Measurements from ENCODE around the gene NINJ2.
"Not testable (repeated sequence)": the region's sequence is repeated elsewhere in the genome, so short reads cannot be mapped to it uniquely, and the experiment has no call there.

NINJ2 gene

DNA sequence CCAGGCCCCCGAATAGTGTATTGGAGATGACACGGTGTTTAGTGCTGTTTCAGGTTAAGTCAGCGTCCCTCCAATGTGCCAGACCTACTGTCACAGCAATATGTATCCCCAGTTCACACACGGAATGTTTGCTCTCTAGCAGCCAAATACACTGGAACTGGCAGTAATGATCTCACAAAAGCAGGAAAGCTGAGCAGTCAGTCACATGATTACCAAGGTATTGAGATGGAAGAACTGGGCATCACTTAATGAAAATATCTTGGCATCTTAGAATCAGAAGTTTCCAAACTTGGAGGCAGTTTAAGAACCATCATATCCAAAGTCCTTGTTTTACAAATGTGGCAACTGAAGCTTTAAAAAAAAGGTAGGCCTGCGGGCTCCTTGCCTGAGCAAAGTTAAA is 23.3 kb downstream of the NINJ2 start:
- DNase-seq = no peak

DNA sequence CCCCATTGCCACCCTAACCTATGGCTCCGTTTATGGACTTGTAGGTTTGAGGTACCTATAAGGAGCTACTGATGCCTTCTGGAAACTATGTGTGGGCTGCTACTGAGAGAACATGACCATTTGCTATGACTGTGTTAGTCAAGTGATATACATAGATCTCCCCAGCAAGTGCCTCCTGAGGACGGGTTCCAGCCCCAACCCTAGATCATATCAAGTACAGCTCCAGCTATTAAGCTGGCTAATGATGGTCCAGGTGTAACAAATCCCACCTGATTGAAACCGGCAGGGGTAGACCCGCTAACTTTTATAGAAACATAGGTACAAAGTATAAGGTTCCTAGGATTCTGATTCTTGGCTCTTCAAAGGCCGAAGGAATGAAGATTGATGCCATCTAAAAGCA is 23.7 kb downstream of the NINJ2 start:
- DNase-seq = no peak

DNA sequence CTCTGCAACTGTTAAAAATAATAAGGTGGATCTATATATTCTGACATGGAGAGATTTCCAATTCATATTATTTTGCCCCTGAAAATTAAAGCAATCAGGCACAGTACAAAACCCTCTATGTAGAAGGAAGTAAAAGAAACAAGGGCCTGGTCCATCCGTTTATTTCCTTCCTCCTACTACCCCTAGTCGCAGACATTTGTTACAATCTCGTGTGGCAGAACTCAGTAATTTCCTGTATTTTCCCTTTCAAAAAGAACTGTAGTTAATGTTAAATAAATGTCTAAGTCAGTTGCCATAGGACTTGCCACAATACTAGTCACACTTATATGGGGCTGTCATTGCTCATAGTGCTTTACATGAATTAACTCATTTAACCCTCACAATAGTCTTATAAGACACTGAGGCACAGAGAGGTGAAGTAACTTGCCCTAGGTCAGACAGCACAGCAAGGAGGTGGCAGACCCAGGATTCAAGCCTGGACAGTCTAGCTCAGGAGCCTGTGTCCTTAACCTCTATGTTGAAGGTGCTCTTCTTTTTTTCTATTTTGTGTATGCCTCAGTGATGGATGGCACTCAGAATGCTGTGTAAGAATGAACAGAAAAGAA is 24.2 kb downstream of the NINJ2 start:
- DNase-seq = no peak

DNA sequence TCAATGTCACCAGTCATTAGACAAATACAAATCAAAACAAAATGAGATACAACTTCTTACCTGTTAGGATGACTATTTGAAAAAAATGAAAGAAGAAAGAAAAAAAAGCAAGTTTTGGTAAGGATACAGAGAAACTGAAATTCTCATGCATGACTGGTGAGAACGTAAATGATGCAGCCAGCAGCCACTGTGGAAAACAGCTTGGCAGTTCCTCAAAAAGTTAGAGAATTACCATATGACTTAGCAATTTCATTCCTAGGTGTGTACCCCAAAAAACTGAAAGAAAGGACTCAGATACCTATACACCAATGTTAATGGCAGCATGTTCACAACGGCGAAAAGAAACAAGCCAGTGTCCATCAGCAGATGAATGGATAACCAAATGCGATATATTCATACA is 26.6 kb downstream of the NINJ2 start:
- no peak for DNase-seq

DNA sequence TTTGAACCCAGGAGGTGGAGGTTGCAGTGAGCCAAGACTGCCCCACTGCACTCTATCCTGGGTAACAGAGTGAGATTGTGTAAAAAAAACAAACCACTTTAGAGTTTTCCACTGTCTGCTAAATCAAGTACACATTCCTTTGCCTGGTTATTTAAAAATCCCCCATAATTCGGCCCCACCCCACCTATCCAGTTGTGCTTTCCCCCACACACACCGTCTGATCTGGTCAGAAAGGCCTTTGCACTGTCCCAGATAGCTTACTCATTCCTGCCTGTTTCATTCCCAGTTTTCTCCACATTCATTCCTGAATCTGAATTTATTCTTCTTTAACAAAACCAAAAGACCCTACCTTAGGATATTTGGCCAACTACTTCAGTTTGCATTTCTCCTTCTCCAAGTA is 29.5 kb downstream of the NINJ2 start:
- DNase-seq = no peak

DNA sequence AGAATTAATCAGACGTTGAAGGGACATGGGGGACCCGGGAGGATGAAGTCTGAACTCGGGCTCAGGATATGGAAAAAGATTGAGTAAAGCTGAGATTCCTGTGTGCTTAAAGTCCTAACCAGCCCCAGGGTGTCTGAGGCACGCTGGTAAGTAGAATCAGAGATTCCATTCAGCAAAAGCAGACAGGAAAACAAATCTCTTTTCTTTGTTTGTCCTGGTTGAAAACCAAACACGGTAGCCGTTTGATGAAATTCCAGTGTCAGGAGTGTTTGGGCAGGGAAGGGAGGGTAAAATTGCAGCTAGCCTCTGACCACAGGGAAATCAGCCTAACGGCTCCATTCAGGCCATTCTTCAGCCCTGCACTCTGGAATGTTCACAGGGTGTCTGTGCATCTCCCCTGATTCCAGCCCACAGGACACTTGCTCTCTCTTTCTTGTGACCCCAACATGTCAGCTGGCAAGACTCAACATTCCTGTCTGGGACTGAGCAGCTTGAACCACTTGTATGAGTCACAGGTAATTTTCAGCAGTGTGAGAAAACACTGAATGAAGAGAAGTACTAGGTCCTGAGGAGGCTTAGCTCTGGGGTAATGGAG is 31.0 kb downstream of the NINJ2 start:
- DNase-seq = no peak

DNA sequence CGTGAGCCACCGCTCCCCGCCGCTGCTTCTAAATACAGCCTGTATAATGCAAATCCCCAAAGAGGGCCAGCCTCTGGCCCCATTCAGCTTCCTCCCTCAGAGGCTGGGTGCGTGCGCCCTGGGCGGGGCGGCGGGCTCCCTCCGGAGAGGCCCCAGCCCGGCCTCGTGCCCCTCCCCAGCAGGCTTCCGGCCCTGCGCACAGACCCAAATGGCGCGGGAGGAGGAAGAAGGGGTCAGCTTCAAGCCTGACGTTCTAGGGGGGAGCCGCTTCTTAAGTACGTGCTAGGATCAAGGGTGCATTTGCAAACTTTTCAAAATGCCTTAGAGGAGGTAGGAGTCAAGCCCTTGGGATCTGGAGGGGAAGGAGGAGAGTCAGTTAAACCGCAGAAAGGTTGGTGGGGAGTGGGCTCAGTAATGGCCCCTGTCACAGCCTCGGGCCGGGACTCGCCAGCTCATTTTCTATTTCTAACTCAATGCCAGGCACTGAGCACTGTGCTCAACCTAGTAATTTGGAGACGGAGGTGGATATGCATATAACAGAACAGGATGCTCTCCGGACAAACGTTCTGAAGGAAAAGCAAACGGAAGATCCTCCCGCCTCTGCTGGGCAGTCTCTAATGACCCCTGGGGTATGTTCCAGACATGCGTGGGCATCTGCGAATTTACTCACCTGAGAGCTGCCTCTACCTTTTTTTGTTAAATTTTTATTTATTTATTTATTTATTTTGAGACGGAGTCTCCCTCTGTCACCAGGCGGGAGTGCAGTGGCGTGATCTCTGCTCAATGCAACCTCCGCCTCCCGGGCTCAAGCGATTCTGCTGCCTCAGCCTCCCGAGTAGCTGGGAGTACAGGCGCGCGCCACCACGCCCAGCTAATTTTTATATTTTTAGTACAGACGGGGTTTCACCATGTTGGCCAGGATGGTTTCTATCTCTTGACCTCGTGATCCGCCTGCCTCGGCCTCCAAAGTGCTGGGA is 32.3 kb downstream of the NINJ2 start:
- no peak for DNase-seq

DNA sequence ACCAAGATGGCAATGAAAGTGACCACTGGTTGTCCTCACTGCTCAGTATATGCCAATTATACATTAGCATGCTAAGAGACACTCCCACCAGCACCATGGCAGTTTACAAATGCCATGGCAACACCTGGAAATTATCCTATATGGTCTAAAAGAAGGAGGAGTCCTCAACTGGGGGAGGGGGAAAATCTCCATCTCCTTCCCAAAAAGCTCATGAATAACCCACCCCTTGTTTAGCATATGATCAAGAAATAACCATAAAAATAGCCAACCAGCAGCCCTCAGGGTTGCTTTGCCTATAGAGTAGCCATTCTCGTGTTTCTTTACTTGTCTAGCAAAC is 34.5 kb downstream of the NINJ2 start:
- not testable (repeated sequence) for DNase-seq

DNA sequence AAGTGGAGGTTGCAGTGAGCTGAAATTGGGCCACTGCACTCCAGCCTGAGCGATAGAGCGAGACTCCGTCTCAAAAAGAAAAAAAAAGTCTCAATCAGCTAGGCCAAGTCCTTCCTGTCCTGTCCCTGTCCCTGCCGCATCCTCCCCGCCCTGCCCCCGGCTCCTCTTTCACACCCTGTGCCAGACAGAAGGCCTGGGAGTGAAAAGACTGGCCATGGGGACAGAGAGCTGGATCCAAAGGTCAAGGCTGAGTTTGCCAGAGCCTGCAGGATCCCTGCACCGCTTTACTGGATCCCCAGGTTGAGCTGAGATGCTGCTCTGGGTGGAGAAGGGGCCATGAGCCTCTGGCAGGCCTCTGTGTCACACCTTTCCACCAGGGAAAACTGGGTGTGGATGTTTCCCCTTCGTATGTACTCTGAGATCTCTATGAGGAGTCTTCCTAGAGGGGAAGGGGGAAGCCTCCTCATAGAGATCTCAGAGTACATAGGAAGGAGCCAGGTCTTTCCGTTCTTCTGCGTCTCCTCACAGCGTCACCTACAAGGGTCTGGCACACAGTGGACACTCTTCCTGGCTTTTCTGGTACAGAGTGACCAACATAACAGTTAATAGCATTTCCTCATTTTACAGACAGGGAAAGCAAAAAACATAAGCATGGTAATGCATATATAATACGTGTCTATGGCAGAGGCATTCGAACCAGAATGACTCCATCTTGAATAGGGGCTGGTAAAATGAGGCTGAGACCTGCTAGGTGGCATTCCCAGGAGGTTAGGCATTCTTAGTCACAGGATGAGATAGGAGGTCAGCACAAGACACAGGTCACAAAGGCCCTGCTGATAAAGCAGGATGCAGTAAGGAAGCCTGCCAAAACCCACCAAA is 35.1 kb downstream of the NINJ2 start:
- no peak for DNase-seq

DNA sequence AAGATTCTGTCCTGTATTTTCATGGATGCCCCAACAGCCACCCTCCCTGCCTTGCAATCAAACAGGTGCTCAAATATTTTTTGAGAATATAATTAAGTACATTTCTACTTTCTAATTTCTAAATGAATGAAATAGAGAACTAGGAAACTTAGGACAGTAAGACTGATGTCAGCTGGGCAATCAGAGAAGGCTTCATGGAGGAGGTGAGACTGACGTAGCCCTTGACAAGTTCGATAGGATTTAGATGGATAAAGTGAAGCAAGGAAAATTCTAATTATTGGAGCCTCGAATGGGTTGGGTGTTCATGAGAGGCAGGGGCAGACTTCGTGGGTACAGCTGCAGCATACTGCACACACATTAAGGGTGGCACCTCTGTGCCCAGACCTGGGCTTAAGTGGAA is 36.0 kb downstream of the NINJ2 start:
- DNase-seq = no peak

DNA sequence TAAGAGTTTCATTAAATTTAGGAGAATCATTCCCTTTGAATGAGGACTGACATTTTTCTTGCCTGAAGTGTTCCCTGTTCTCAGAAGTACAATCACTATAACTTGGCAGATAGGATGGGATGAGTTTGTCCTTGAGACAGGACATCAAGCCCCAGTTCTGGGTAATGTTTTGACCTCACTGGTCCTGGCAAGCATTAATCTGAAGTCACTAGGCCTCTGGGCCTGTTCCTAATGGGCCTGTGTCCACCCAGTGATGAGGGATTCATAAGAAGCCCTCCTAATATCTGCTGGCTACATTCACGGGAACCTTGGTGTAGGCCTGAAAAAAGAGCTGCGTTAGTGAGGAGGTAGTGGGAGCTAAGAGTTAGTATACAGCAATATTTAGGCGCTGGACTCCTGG is 37.2 kb downstream of the NINJ2 start:
- DNase-seq = no peak

DNA sequence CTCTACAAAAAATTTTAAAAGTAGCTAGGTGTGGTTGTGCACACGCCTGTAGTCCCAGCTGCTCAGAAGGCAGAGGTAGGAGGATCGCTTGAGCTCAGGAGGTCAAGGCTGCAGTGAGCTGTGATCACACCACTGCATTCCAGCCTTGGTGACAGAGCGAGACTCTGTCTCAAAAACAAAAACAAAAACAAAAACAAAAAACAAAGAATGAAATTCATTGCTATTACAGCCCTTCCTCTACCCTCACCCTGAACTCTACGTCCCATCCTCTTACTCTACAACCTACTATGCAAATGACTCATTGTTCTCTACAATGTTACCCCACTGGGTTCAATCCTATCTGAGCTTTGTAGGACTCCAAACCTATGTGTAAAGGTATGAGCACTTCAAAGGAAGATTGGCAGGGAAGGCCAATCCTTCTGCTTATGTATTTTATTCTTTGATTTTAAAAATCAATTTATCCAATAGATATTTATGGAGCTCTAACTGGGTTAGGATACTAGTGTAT is 39.3 kb downstream of the NINJ2 start:
- no peak for DNase-seq

DNA sequence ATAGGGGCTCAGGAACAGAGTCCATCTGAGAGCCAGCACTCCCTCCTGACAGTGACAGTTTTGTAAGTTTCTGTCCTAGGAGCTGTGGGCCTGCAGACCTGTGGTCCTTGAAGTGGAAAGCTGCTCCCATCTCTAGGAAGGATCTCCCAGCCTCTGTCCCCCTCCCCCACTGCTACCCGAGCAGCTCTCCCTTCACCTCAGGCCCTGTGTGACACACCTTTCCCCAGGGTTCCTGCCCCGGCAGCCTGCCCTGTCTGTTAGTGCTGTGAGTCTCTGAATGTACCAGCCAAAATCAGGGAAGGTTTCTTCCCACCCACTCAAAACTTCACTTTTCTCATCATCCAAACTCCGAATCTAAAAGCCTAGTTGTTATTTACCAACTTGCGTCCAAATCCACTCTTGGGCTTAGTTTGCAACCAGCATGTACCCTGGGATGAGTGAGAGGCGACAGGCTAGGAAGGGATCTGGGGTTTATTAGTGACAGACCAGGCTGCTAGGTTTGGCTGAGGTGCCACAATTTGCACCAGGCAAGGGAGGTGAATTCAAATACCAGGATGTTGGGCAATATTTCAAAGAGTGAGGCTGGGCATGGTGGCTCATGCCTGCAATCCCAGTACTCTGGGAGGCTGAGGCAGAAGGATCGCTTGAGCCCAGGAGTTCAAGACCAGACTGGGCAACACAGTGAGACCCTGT is 39.9 kb downstream of the NINJ2 start:
- DNase-seq = no peak

DNA sequence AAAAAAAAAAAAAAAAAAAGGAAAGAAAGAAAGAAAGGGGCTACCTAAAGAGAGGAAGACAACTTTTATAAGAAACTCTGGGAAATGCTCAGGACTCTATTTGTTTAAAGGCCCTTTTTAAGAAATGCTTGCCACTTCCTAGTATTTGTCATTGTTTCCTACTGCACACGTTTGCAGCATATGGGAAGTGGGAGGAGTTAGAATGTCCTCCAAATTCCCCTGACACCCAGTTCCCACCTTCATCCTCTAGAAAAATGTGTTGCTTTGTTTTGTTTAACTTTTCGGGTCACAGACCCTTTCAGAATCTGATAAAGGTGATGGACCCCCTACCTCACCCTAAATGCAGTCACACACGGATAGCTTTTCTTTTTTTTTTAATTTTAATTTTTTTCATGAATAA is 40.8 kb downstream of the NINJ2 start:
- DNase-seq = no peak

DNA sequence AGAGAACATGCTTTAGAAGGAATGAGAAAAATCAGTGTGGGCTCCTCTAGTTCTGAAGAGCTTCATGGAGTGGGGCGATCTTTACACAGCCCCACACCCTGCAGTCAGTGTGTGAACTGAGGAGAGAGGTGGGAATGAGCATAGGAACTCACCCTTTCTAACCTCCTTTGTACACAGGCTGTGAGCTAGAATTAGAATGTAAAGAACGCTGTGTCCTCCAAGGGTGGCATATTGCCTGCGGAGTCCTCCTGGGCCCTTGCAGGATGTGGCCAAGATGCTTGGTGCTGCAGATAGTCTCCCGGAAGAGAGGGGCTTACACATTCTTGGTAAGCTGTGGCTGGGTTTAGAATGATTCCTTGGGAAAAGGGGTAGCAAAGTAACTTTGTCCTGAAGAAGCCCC is 43.9 kb downstream of the NINJ2 start:
- no peak for DNase-seq

DNA sequence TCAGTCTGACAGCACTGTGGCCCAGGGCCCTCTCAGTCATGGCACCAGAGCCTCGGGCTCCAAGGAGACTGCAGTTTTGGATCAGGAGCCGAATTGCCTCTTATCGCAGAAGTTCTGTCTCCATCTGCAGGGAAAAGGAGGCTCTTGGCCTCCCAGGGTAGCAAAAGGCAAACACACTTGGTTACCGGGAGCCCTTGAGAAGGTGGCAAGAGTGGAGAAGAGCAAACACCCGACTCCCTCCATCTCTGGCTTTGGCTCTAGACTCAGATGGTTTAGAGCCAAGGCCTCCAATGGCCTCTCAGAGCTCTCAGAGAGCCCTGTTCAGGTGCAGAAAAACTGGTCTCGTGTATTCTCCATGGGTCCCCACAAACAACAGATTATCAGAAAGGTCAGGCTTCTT is 44.6 kb downstream of the NINJ2 start:
- no peak for DNase-seq

DNA sequence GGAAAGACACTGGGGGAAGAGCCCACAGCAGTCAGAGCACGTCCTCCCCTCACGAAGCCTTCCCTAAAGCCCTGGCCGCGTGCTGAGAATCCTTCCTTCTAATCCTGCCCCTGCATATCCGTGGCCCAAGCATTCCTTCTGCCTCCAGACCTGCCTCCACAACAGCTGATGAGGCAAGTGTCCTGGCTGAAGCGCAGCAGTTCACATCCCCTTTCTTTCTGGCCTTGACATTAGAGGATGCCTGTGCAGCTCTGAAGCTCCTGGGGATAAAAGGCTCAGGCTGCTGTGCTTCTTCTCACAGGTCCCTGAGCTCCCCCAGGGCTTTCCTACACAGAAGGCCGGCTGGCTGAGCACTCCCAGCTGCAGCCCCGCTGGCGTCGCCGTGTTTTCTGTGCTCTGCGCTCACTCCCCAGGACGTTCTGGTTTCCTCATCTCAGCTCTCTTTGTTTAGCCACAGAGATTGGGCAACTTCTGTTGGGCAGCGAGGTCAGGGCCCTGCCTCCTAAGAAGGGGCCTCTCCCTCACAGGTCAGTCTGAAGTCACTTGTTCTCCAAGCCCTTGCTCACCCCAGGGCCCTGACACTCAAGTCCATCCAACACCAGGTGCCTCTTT is 45.8 kb downstream of the NINJ2 start:
- no peak for DNase-seq

DNA sequence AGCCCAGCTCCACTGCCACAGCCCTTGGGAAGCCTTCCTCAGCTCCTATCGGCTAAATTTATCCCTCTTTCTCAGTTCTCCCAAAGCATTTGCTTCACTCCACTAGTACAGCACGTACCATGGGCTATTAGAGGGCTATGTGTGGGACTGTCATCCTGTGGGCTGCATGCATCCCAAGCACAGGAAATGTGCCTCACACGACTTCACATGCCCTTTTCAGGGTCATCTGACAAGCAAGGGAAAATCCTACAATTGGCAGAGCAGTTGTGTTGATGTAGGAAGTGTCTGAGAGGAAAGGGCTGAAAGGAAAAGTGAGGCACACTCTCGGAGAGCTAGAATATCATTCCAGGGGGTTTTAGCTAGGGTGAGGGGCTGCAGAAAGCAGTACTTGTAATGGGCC is 47.6 kb downstream of the NINJ2 start:
- no peak for DNase-seq

DNA sequence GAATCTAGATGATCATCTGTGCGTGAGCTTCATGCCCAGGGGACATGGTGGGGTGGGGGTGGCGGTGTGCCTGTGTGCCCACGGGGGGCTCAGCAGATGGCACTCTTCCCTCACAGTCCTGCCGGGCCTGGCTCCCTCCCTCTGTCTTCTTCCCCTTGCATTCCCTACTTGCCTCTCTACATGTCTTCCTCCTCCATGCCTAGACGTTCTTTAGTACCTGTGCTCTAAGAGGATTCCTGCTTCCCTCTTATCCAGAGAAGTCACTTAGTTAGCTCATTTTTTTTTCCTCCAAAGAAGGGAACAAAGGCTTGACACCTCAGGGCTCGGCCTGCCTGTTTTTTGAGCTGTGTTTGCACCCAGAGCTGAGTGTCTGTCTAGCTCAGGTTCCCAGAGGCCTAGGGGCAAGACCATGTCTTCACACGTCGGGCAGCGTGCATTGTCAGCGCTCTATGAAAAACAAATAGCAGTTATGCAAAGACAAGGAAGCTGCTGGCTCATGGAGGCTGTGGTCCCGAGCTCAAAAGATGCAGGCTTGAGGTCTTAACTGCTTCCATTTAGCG is 48.8 kb downstream of the NINJ2 start:
- DNase-seq = no peak

DNA sequence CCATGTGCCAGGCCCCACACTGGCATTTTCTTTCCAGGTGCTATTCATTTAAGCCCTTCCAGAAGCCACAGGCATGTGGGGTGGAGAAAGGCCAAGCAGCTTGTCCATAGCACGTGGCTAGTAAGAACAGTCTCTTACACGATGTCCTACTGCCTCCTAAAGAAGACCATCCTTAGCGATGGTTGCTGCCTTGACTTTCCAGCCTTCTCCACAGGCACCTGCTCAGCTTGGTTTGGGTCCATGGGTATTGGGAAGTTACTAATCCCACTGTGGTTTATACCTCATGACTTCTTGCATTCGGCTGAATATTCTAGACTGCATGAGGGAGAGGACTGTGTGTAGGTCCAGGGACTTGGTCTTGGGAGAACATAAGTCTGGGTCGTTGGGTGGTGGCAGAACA is 49.2 kb downstream of the NINJ2 start:
- no peak for DNase-seq

DNA sequence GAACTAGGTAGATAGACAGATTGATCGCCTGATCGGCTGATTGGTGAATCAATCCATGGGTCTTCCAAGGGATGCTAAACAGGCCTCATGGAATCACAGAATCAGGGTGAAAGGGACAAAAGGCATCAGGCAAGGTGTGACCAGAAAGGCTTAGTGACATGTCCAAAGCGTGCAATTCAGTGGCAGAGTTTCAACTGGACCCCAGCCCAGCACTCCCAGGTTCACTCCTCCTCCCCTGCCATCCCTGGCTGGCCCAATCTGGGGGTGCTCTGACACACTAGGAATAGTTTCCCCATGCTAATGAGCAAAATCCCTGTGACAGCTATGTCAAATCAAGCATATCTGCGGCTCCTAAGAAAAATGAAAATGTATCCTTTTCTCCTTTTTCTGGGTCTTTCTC is 50.4 kb downstream of the NINJ2 start:
- DNase-seq = no peak

DNA sequence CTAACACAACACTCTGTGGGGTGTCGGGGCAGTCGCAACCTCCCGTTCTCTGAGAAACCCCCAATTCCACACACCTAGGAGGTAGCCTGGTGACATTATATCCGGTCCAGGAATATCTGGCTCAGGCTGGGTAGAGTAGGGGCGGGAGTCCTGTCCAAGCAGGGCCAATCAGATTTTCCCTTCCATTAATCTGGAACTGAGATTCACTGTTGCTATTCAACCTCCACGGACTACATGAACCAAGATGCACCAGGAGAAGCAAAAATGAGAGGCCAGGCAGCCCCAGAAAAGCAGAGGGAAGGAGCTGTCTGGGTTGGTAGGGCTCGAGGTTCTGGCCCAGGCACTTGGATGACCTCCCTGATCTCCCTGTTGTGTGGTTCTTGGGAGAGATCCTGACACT is 51.0 kb downstream of the NINJ2 start:
- DNase-seq = no peak
